Upper lobe of right lung (tissue), 1 donor: Measurements from ENCODE around the gene GAD2. TPM values are rescaled to one million over a fixed set of nuclear protein-coding genes. Genes with fewer than 3 reads are reported as not detected.

Experiments
- ATAC-seq: fragments of 200-7000 bp; cut with Tn5 transposase; one replicate; pipeline ENCODE4 v1.9.1; 2020; ENCODE audit warnings: mild to moderate bottlenecking, moderate library complexity
- DNase-seq: peaks from one replicate; pipeline ENCODE4 v3.0.0-alpha.2; 2020
- H3K27ac ChIP-seq: fragments of 200-600 bp; one replicate; pipeline ENCODE4 v1.8.0; 2022
- H3K27me3 ChIP-seq: fragments of 200-600 bp; one replicate; pipeline ENCODE4 v1.8.0; 2022; ENCODE audit warnings: mild to moderate bottlenecking
- H3K36me3 ChIP-seq: fragments of 200-600 bp; one replicate; pipeline ENCODE4 v1.8.0; 2022
- H3K4me1 ChIP-seq: fragments of 200-600 bp; one replicate; pipeline ENCODE4 v1.8.0; 2022
- H3K4me3 ChIP-seq: fragments of 200-600 bp; one replicate; pipeline ENCODE4 v1.8.0; 2022; ENCODE audit warnings: mild to moderate bottlenecking
- H3K9me3 ChIP-seq: fragments of 200-600 bp; one replicate; pipeline ENCODE4 v1.8.0; 2022
- CTCF ChIP-seq: fragments of 200-600 bp; IDR thresholded peaks from one replicate; pipeline ENCODE4 v1.8.0; 2022; ENCODE audit warnings: antibody characterized with exemption
- intact Hi-C: fragments of 100-400 bp; cut with DNase I; formaldehyde crosslinking; loops from one replicate; pipeline ENCODE4 v1.11.0; 2022
- total RNA-seq: library from RNA; stranded (reverse); fragmentation: NEBNext Ultra II Directional; extraction: Animal tissue kit (Norgen Biotek cat#: 25700); gene quantifications from one replicate; pipeline ENCODE4 v1.2.1, GENCODE V29; 2021
- donor health status: DM: no; HTN: yes; CAD: no; lungs with severe emphysema.

The GAD2 gene
- total RNA-seq, 1 donor from 2014 or later = not detected

DNA sequence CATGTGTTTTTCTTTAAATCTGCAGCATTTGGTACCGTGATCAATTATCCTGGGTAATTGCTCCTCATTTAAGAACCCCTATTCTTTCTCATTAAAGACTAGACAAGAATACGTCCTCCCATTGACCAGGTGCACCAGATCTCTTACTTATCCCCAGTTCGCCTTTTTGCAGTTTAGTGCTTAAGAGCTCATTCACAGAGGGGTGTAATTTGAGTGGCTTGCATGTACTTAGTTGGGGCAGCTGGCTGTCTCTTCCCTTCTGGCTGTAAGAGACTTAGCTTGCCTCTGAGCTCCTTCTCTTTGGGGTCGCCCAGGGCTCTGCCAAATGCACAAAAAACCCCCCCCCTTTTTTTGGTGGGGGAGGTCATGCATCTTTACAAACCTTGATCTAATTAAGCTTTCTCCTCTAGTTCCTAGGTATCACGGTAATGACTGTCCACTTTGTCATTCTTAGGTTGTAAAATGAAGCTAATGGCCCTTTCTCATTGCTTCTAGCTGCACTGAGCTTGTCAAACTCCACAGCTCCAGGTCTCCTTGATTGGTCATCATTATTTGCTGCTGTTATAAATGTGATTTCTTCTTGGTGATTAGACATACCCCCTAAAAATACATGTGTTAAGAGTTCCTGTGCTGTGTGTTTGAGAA, 26.3 kb downstream of the GAD2 start:
- TF ChIP-seq CTCF = no peak
- DNase-seq (no peak), ATAC-seq (no peak)
- Histone ChIP-seq H3K27me3 (no peaks in the 10 kb centered on the region), H3K4me3 (no peak overlapping the region), H3K4me1 (no peaks in the 10 kb centered on the region), H3K36me3 (no peaks in the 10 kb centered on the region), H3K9me3 (no peaks in the 10 kb centered on the region), H3K27ac (no peak overlapping the region)
- intact Hi-C loops = no loop called here

GRCh38 chr10:26243351-26243720, 26.8 kb downstream of the GAD2 start:
- no peak for TF ChIP-seq CTCF
- Histone ChIP-seq H3K27me3 (no peaks in the 10 kb centered on the region), H3K9me3 (no peaks in the 10 kb centered on the region), H3K27ac (no peak overlapping the region), H3K4me3 (no peak overlapping the region), H3K36me3 (no peaks in the 10 kb centered on the region), H3K4me1 (no peaks in the 10 kb centered on the region)
- DNase-seq (no peak), ATAC-seq (no peak)
- intact Hi-C loops = no loop called here

DNA sequence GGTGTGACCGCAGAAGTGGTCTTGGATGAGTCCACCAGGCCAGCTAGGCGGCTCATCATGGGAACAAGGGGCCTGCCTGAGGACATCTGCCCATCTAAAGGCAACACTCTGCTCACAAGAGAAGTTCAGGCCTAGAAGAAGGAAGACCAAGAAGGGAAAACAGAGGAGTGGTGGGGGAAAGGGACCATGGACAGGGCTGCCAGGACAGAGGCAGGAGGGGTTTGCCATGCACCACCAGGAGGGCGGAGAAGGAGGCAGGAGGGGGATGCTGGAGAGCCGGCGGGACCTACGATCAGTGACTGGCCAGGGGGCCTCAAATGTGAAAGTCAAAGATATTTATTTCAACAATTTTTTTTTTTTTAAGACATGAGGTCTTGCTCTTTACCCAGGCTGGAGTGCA, 33.1 kb downstream of the GAD2 start:
- Histone ChIP-seq H3K9me3 (no peaks in the 10 kb centered on the region), H3K4me3 (no peak overlapping the region), H3K36me3 (no peaks in the 10 kb centered on the region), H3K27ac (no peak overlapping the region), H3K4me1 (no peaks in the 10 kb centered on the region), H3K27me3 (no peaks in the 10 kb centered on the region)
- ATAC-seq (no peak), DNase-seq (no peak)
- intact Hi-C loops = no loop called here
- no peak for TF ChIP-seq CTCF

DNA sequence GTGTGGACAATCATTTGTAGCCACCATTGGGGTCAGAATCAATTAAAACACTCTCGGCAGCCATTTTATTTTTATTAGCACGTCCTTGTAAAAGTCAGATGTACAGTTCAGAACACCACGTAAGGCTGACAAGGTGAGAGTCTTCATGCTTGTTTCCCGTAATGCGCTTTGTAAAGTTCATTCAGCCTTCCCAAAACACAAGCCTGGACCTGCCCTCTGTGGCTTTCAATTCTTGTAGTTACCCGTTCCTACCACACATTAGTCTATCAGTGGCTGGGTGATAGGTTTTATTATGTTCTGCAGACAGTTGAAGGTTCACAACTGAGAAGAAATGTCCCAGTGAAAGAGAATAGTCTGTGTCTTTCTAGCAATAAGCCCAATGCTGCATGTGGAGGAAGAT, 35.4 kb downstream of the GAD2 start:
- no peaks in the 10 kb centered on the region for H3K27me3 ChIP-seq
- TF ChIP-seq CTCF = no peak
- no peak overlapping the region for H3K4me3 ChIP-seq
- H3K4me1 ChIP-seq = no peaks in the 10 kb centered on the region
- no peaks in the 10 kb centered on the region for H3K9me3 ChIP-seq
- no peak for ATAC-seq
- no peaks in the 10 kb centered on the region for H3K36me3 ChIP-seq
- intact Hi-C loops = no loop called here
- no peak overlapping the region for H3K27ac ChIP-seq
- no peak for DNase-seq

DNA sequence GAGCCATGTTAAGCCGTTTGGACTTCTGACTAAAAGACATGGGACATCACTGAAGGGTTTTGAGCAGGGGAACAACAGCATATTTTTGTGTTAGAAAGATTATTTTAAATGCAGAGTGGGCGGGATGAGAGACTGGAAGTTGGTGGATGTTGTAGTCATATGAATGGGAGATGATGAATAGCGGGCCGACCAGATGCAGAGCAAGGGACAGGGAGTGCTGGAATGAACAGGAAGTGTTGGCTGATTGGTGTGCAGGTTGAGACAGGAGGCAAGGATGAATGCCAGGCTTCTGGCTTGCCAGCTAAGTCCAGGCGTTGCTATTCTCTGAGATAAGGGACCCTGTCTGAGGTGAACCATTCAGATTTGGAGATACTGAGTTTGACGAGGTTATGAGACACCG, 38.0 kb downstream of the GAD2 start:
- Histone ChIP-seq H3K4me3 (no peak overlapping the region), H3K9me3 (no peaks in the 10 kb centered on the region), H3K27me3 (no peaks in the 10 kb centered on the region), H3K4me1 (no peaks in the 10 kb centered on the region), H3K36me3 (no peaks in the 10 kb centered on the region), H3K27ac (no peak overlapping the region)
- no peak for ATAC-seq
- intact Hi-C loops = no loop called here
- no peak for DNase-seq
- TF ChIP-seq CTCF = no peak

DNA sequence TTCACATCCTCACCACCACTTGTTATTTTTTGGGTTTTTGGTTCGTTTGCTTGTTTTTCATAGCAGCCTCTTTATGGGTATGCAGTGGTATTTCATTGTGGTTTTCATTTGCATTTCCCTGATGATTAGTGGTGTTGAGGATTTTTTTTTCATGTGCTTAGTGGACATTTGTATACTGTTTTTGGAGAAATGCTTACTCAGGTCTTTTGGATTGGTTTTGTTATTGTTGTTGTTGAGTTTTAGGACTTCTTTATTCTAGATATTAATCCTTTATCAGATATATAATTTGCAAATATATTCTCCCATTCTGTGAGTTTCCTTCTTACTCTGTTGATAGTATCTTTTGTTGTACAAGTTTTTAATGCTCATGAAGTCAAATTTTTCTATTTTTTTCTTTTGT, 42.8 kb downstream of the GAD2 start:
- no peak for TF ChIP-seq CTCF
- Histone ChIP-seq H3K4me1 (no peaks in the 10 kb centered on the region), H3K4me3 (no peak overlapping the region), H3K36me3 (no peaks in the 10 kb centered on the region), H3K27ac (no peak overlapping the region), H3K9me3 (no peaks in the 10 kb centered on the region), H3K27me3 (no peaks in the 10 kb centered on the region)
- intact Hi-C loops = no loop called here
- no peak for DNase-seq
- no peak for ATAC-seq
